ENCODE measurements around the gene PDK2.

The PDK2 gene

GRCh38 chr17:50071692-50072091 lies 23.5 kb upstream of the PDK2 start:
- no peak overlapping the region for H3K4me3 ChIP-seq (ENCODE audit: low read depth, low read length)
- DNase-seq (ENCODE audit: low read depth) = no peak
- no peak for TF ChIP-seq CTCF (IDR thresholded peaks at IDR 0.05; ENCODE audit: low read depth, low read length, missing control alignments)

GRCh38 chr17:50072130-50072529 lies 23.0 kb upstream of the PDK2 start:
- DNase-seq (ENCODE audit: low read depth) = no peak
- H3K4me3 ChIP-seq (ENCODE audit: low read depth, low read length) = no peak overlapping the region
- no peak for TF ChIP-seq CTCF (IDR thresholded peaks at IDR 0.05; ENCODE audit: low read depth, low read length, missing control alignments)

- TF ChIP-seq CTCF (IDR thresholded peaks at IDR 0.05; ENCODE audit: low read depth, low read length, missing control alignments) = no peak
- H3K4me3 ChIP-seq (ENCODE audit: low read depth, low read length) = no peak overlapping the region
- no peak for DNase-seq (ENCODE audit: low read depth)
Measured at GRCh38 chr17:50072925-50073324, 22.2 kb upstream of the PDK2 start.

- no peak for TF ChIP-seq CTCF (IDR thresholded peaks at IDR 0.05; ENCODE audit: low read depth, low read length, missing control alignments)
- no peak overlapping the region for H3K4me3 ChIP-seq (ENCODE audit: low read depth, low read length)
- no peak for DNase-seq (ENCODE audit: low read depth)
Measured at GRCh38 chr17:50074227-50074626, 20.9 kb upstream of the PDK2 start.

GRCh38 chr17:50075446-50076032 lies 19.6 kb upstream of the PDK2 start:
- no peak overlapping the region for H3K4me3 ChIP-seq (ENCODE audit: low read depth, low read length)
- no peak for TF ChIP-seq CTCF (IDR thresholded peaks at IDR 0.05; ENCODE audit: low read depth, low read length, missing control alignments)
- DNase-seq (ENCODE audit: low read depth) = no peak

GRCh38 chr17:50076221-50076590 lies 18.9 kb upstream of the PDK2 start:
- H3K4me3 ChIP-seq (ENCODE audit: low read depth, low read length) = no peak overlapping the region
- DNase-seq (ENCODE audit: low read depth) = no peak
- no peak for TF ChIP-seq CTCF (IDR thresholded peaks at IDR 0.05; ENCODE audit: low read depth, low read length, missing control alignments)

- DNase-seq (ENCODE audit: low read depth) = no peak
- H3K4me3 ChIP-seq (ENCODE audit: low read depth, low read length) = no peak overlapping the region
Measured at GRCh38 chr17:50076591-50077235, 18.4 kb upstream of the PDK2 start.

More at GRCh38 chr17:50076591-50077235, 18.4 kb upstream of the PDK2 start:
- TF ChIP-seq CTCF (IDR thresholded peaks at IDR 0.05; ENCODE audit: low read depth, low read length, missing control alignments) = no peak

Measured in GM12864 (cell line).